ENCODE measurements around the gene ATP5F1C. TPM values are rescaled to one million over a fixed set of nuclear protein-coding genes. Genes with fewer than 3 reads are reported as not detected.

The ATP5F1C gene
- total and polyA plus RNA-seq, 2 experiments from 2014 or later: 332 to 537 TPM

DNA sequence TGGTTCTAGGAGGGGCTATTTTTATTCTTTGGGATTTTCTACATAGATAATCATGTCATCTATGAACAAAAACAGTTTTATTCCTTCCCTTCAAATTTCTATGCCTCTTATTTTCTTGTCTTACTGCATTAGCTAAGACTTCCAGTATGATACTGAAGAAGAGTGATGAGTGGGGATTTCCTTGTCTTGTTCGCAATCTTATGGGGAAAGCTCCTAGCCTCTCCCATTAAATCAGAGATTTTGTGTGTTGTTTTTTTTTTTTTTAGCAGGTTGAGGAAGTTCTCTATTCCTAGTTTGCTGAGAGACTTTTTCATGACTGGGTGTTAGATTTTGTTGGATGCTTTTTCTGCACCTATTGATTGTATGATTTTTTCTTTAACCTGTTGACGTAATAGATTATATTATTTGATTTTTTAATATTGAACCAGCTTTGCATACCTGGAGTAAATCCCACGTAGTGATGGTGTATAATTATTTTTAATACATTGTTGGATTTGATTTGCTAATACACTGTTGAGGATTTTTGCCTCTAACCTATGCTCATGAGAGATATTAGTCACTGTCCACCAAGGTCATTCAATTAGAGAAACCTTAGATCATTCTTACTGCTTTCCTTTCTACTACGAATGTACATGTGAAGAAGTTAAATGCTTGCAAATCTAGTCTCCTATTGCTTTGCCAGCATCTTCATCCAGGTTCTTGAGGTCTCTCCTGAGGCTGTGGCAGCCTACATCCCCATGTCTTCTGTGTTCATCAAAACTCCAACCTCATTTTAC lies 6.5 kb downstream of the ATP5F1C start:
- Mint-ChIP-seq H3K4me3 (no peak overlapping the region), H3K36me3 (ENCODE audit: low read depth) (peaks cover 38% of the 10 kb centered on the region), H3K27me3 (ENCODE audit: insufficient read depth, low read depth, poor library complexity) (no peaks in the 10 kb centered on the region), H3K9me3 (no peaks in the 10 kb centered on the region), H3K27ac (no peak overlapping the region), H3K4me1 (peaks cover 9% of the 10 kb centered on the region; the same call in 2 of the 3 replicates)
- H3K79me2 ChIP-seq (replicated peaks; ENCODE audit: insufficient read depth): peaks cover 82% of the 10 kb centered on the region
- DNase-seq (ENCODE audit: low spot score): no peak
- H3K4me1 ChIP-seq (ENCODE audit: insufficient read depth): peaks cover 7% of the 10 kb centered on the region
- H3K4me2 ChIP-seq: no peak overlapping the region
- H4K20me1 ChIP-seq (replicated peaks; ENCODE audit: insufficient read depth): peaks cover 32% of the 10 kb centered on the region
- TF ChIP-seq CREB1 (CRISPR knock-in tag; IDR thresholded peaks at IDR 0.05; ENCODE audit: low read depth) (no peak), ZNF114 (CRISPR knock-in tag; IDR thresholded peaks at IDR 0.05) (no peak), STAT1 (IDR thresholded peaks at IDR 0.05; ENCODE audit: unreplicated experiment) (no peak), EZH2 (IDR thresholded peaks at IDR 0.05; ENCODE audit: low read depth, unreplicated experiment) (no peak), EZH2phosphoT487 (IDR thresholded peaks at IDR 0.05; ENCODE audit: unreplicated experiment) (no peak), JUNB (IDR thresholded peaks at IDR 0.05; ENCODE audit: unreplicated experiment) (no peak)
- TF ChIP-seq, protein P1, sequence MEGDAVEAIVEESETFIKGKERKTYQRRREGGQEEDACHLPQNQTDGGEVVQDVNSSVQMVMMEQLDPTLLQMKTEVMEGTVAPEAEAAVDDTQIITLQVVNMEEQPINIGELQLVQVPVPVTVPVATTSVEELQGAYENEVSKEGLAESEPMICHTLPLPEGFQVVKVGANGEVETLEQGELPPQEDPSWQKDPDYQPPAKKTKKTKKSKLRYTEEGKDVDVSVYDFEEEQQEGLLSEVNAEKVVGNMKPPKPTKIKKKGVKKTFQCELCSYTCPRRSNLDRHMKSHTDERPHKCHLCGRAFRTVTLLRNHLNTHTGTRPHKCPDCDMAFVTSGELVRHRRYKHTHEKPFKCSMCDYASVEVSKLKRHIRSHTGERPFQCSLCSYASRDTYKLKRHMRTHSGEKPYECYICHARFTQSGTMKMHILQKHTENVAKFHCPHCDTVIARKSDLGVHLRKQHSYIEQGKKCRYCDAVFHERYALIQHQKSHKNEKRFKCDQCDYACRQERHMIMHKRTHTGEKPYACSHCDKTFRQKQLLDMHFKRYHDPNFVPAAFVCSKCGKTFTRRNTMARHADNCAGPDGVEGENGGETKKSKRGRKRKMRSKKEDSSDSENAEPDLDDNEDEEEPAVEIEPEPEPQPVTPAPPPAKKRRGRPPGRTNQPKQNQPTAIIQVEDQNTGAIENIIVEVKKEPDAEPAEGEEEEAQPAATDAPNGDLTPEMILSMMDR (conservative IDR thresholded peaks at IDR 0.05; ENCODE audit: low read depth in 2 of 2): no peak
- TF ChIP-seq, protein P2, sequence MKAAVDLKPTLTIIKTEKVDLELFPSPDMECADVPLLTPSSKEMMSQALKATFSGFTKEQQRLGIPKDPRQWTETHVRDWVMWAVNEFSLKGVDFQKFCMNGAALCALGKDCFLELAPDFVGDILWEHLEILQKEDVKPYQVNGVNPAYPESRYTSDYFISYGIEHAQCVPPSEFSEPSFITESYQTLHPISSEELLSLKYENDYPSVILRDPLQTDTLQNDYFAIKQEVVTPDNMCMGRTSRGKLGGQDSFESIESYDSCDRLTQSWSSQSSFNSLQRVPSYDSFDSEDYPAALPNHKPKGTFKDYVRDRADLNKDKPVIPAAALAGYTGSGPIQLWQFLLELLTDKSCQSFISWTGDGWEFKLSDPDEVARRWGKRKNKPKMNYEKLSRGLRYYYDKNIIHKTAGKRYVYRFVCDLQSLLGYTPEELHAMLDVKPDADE (IDR thresholded peaks at IDR 0.05): no peak
- peaks cover 29% of the 10 kb centered on the region for H3K36me3 ChIP-seq (ENCODE audit: insufficient read depth)
- H2AFZ ChIP-seq: no peak overlapping the region
- no peaks in the 10 kb centered on the region for H3F3A ChIP-seq (replicated peaks; ENCODE audit: low read depth)
- no peak overlapping the region for H3K4me3 ChIP-seq
- no peaks in the 10 kb centered on the region for H3K9me2 ChIP-seq (ENCODE audit: insufficient read depth)
- H3K27me3 ChIP-seq (ENCODE audit: insufficient read depth): no peaks in the 10 kb centered on the region
- ATAC-seq: no peak
- H3K27ac ChIP-seq (ENCODE audit: low read depth): no peak overlapping the region

DNA sequence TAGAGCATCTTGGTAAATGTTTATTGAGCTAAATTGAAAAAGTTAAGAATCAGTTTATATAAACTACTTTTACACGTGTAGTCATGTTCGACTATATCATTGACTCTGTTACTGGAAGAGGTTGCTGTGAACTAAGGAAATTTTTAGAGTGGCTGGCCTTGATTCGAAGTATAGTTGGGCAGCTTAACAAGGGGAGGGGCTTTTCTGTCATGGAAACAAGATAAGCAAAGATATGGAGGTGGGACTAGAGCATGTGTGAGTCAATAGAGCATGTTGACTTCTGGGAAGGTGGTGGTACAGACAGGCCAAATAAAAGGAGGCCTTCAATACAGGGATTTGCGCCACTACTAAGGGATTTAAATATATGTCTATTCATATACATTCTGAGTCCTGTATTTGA lies 7.6 kb downstream of the ATP5F1C start:
- no peak overlapping the region for H3K27ac ChIP-seq (ENCODE audit: low read depth)
- TF ChIP-seq EZH2 (IDR thresholded peaks at IDR 0.05; ENCODE audit: low read depth, unreplicated experiment) (no peak), ZNF114 (CRISPR knock-in tag; IDR thresholded peaks at IDR 0.05) (no peak), CREB1 (CRISPR knock-in tag; IDR thresholded peaks at IDR 0.05; ENCODE audit: low read depth) (no peak), POLR2AphosphoS5 (IDR thresholded peaks at IDR 0.05; ENCODE audit: low read depth) (no peak), STAT1 (IDR thresholded peaks at IDR 0.05; ENCODE audit: unreplicated experiment) (no peak), JUNB (IDR thresholded peaks at IDR 0.05; ENCODE audit: unreplicated experiment) (no peak), ZNF331 (CRISPR knock-in tag; IDR thresholded peaks at IDR 0.05; ENCODE audit: low read depth) (no peak), EZH2phosphoT487 (IDR thresholded peaks at IDR 0.05; ENCODE audit: unreplicated experiment) (no peak)
- TF ChIP-seq, protein P2 (IDR thresholded peaks at IDR 0.05): no peak
- TF ChIP-seq, protein P1 (conservative IDR thresholded peaks at IDR 0.05; ENCODE audit: low read depth in 2 of 2): no peak
- TF ChIP-seq, protein P3, sequence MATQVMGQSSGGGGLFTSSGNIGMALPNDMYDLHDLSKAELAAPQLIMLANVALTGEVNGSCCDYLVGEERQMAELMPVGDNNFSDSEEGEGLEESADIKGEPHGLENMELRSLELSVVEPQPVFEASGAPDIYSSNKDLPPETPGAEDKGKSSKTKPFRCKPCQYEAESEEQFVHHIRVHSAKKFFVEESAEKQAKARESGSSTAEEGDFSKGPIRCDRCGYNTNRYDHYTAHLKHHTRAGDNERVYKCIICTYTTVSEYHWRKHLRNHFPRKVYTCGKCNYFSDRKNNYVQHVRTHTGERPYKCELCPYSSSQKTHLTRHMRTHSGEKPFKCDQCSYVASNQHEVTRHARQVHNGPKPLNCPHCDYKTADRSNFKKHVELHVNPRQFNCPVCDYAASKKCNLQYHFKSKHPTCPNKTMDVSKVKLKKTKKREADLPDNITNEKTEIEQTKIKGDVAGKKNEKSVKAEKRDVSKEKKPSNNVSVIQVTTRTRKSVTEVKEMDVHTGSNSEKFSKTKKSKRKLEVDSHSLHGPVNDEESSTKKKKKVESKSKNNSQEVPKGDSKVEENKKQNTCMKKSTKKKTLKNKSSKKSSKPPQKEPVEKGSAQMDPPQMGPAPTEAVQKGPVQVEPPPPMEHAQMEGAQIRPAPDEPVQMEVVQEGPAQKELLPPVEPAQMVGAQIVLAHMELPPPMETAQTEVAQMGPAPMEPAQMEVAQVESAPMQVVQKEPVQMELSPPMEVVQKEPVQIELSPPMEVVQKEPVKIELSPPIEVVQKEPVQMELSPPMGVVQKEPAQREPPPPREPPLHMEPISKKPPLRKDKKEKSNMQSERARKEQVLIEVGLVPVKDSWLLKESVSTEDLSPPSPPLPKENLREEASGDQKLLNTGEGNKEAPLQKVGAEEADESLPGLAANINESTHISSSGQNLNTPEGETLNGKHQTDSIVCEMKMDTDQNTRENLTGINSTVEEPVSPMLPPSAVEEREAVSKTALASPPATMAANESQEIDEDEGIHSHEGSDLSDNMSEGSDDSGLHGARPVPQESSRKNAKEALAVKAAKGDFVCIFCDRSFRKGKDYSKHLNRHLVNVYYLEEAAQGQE (IDR thresholded peaks at IDR 0.05; ENCODE audit: unreplicated experiment): no peak

More for the DNA sequence above, 7.6 kb downstream of the ATP5F1C start:
- H4K20me1 ChIP-seq (replicated peaks; ENCODE audit: insufficient read depth): peaks cover 25% of the 10 kb centered on the region
- no peak for ATAC-seq
- H3K4me1 ChIP-seq (ENCODE audit: insufficient read depth): no peaks in the 10 kb centered on the region
- peaks cover 70% of the 10 kb centered on the region for H3K79me2 ChIP-seq (replicated peaks; ENCODE audit: insufficient read depth)
- no peak overlapping the region for H3K4me2 ChIP-seq
- no peak overlapping the region for H2AFZ ChIP-seq
- H3K4me3 ChIP-seq: no peak overlapping the region
- Mint-ChIP-seq H3K27ac (peak overlapping the region; percentile 25; the same call in 1 of the 2 replicates), H3K36me3 (ENCODE audit: low read depth) (peaks cover 44% of the 10 kb centered on the region), H3K4me1 (peaks cover 3% of the 10 kb centered on the region; the same call in 1 of the 3 replicates), H3K4me3 (no peak overlapping the region), H3K27me3 (ENCODE audit: insufficient read depth, low read depth, poor library complexity) (no peaks in the 10 kb centered on the region), H3K9me3 (no peaks in the 10 kb centered on the region)
- H3K27me3 ChIP-seq (ENCODE audit: insufficient read depth): no peaks in the 10 kb centered on the region
- peaks cover 38% of the 10 kb centered on the region for H3K36me3 ChIP-seq (ENCODE audit: insufficient read depth)
- H3F3A ChIP-seq (replicated peaks; ENCODE audit: low read depth): no peaks in the 10 kb centered on the region
- DNase-seq (ENCODE audit: low spot score): no peak
- H3K9me2 ChIP-seq (ENCODE audit: insufficient read depth): no peaks in the 10 kb centered on the region

Measured in GM23338 (cell line).